Smooth muscle cell (in vitro differentiated cells): ENCODE results near the gene CCNJL. TPM values are rescaled to one million over a fixed set of nuclear protein-coding genes. Genes with fewer than 3 reads are reported as not detected.

Experiments used
- DNase-seq: peaks from one replicate; lab custom pipeline; 2025; ENCODE audit not compliant: unreplicated experiment; lab: John Stamatoyannopoulos, UW
- H2AFZ ChIP-seq: fragments of 200-600 bp; sonication (generic); 2 replicates; pipeline ENCODE4 v1.6.0; 2016; ENCODE audit warnings: antibody characterized with exemption, low read depth, mild to moderate bottlenecking
- H3F3A ChIP-seq: fragments of 200-600 bp; sonication (generic); 2 replicates; pipeline ENCODE4 v1.6.0; 2017; ENCODE audit warnings: antibody characterized with exemption, low read depth
- H3K27ac ChIP-seq: fragments of 200-600 bp; sonication (generic); 2 replicates; pipeline ENCODE4 v1.5.1; 2016; ENCODE audit warnings: low read depth, mild to moderate bottlenecking
- H3K27me3 ChIP-seq: fragments of 200-600 bp; sonication (generic); 2 replicates; pipeline ENCODE4 v1.6.1; 2016; ENCODE audit warnings: low read depth, mild to moderate bottlenecking
- H3K36me3 ChIP-seq: fragments of 200-600 bp; sonication (generic); 2 replicates; pipeline ENCODE4 v1.5.1; 2016; ENCODE audit warnings: low read depth
- H3K4me1 ChIP-seq: fragments of 200-600 bp; sonication (generic); 2 replicates; pipeline ENCODE4 v1.5.1; 2016; ENCODE audit warnings: low read depth
- H3K4me2 ChIP-seq: fragments of 200-600 bp; sonication (generic); 2 replicates; pipeline ENCODE4 v1.6.0; 2016; ENCODE audit warnings: mild to moderate bottlenecking
- H3K4me3 ChIP-seq: fragments of 200-600 bp; sonication (generic); 2 replicates; pipeline ENCODE4 v1.5.1; 2016; ENCODE audit warnings: mild to moderate bottlenecking
- H3K79me2 ChIP-seq: fragments of 200-600 bp; sonication (generic); 2 replicates; pipeline ENCODE4 v1.6.0; 2016; ENCODE audit warnings: low read depth, mild to moderate bottlenecking
- H3K9ac ChIP-seq: fragments of 200-600 bp; sonication (generic); 2 replicates; pipeline ENCODE4 v1.6.0; 2016; ENCODE audit warnings: low read depth
- H3K9me3 ChIP-seq: fragments of 200-600 bp; sonication (generic); replicated peaks from 2 replicates; pipeline ENCODE4 v1.5.1; 2016; ENCODE audit warnings: low read depth
- H4K20me1 ChIP-seq: fragments of 200-600 bp; sonication (generic); 2 replicates; pipeline ENCODE4 v1.6.0; 2016; ENCODE audit warnings: low read depth
- CTCF ChIP-seq: fragments of 200-600 bp; sonication (generic); IDR thresholded peaks from 2 replicates; pipeline ENCODE4 v1.5.1; 2017; ENCODE audit warnings: borderline replicate concordance, mild to moderate bottlenecking, antibody characterized with exemption; ENCODE audit not compliant: insufficient read depth, poor library complexity, severe bottlenecking
- WGBS: methylation state at CpG from one replicate; pipeline ENCODE4 v1.1.7; 2016; ENCODE audit warnings: low lambda C conversion rate; 5-methylcytosine and 5-hydroxymethylcytosine counted together
- polyA plus RNA-seq: library from polyadenylated mRNA; unstranded; fragments of >200 nt; fragmentation: Nextera tagmentation; extraction: Ambion mirVana; gene quantifications from 2 replicates; pipeline ENCODE4 v1.2.1, GENCODE V29; 2016
- total RNA-seq: library from RNA; depleted of rRNA; stranded (reverse); fragments of >200 nt; gene quantifications from 2 replicates; pipeline ENCODE4 v1.2.3, GENCODE V29; 2014

Gene CCNJL
- total and polyA plus RNA-seq, 2 experiments from 2014 or later, result 3.4 to 6.2 TPM

DNA sequence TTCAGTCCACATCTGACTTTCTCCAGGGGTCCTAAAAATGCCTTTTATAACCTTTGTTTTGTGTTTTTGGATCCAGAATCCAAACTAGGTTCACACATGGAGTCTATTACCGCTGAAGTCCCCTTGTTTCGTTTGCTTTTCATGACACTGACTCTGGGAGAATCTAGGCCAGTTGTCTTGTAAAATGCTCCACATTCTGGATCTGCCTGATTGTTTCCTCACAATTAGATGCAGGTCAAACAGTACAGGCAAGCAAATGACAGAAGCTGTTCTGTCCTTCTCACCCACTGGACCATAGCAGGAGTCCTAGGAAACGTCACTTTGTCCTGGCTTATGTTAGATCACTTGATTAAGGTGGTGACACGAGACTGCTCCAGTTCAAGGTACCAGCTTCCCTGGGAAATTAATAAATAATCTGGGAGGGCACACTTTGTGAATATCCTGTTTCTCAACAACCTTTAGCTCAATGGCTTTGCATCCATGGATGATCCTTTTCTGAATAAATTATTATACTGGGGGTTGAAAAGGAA, 49.0 kb downstream of the CCNJL start:
- Histone ChIP-seq H3K36me3 (no peaks in the 10 kb centered on the region), H3K4me1 (peaks cover 48% of the 10 kb centered on the region), H3K4me3 (no peak overlapping the region), H3K27ac (no peak overlapping the region), H3K79me2 (no peaks in the 10 kb centered on the region), H2AFZ (no peak overlapping the region), H3K4me2 (no peak overlapping the region), H3K9ac (no peak overlapping the region), H3K9me3 (no peaks in the 10 kb centered on the region), H4K20me1 (peaks cover 22% of the 10 kb centered on the region), H3F3A (no peaks in the 10 kb centered on the region), H3K27me3 (no peaks in the 10 kb centered on the region)
- no peak for DNase-seq
- no peak for TF ChIP-seq CTCF
- WGBS, result 75% methylated on average over 4 of the region's 4 CpGs

DNA sequence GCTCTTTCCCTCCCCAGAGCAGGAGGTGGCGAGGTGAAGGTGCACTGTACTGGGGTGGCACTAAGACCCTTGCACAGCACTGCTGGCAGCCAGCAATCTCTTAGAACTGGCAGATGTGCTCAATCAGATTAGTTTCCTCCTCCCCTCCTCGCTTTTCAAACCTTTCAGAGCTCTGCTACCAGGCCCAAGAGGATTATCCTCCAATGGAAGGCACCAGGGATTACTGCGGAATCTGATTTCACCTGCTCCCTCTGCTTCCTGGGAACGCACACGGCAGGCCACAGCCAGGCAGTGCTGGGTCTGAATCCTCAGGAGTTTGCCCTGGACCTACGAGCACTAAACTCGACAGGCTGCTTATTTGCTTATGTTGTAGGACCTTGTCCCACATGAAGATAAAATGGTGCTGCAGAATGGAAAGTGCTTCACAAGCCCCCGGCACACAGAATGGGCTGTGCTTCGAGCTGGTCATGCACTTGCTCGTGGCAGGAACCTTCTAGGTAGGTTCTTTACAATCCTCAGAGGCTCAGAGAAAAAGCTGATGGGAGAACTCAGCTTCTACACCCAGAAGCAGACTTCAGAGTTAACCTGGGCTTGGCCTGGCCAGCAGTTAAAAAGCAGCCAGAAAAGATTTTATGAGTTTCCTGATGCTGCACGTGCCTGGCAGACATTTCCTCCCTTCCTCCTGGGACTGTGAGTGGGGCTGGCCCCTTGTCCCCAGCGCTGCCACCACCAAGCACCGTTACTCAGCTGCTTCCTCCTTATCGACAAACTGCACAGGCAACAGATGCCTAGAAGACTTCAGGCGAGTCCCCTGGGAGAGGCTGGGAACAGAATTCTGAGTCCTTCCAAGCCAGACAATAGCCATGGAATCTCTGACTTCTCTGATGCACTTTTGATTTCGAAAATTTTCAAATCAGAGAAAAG, 50.0 kb downstream of the CCNJL start:
- Histone ChIP-seq H3K27me3 (no peaks in the 10 kb centered on the region), H2AFZ (no peak overlapping the region), H3K4me1 (peaks cover 48% of the 10 kb centered on the region), H3K9me3 (no peaks in the 10 kb centered on the region), H3K4me2 (no peak overlapping the region), H3K9ac (no peak overlapping the region), H3K27ac (no peak overlapping the region), H3F3A (no peaks in the 10 kb centered on the region), H3K4me3 (no peak overlapping the region), H3K36me3 (no peaks in the 10 kb centered on the region), H4K20me1 (peaks cover 22% of the 10 kb centered on the region), H3K79me2 (no peaks in the 10 kb centered on the region)
- DNase-seq, result no peak
- no peak for TF ChIP-seq CTCF
- WGBS, result 68% methylated on average over 16 of the region's 16 CpGs

DNA sequence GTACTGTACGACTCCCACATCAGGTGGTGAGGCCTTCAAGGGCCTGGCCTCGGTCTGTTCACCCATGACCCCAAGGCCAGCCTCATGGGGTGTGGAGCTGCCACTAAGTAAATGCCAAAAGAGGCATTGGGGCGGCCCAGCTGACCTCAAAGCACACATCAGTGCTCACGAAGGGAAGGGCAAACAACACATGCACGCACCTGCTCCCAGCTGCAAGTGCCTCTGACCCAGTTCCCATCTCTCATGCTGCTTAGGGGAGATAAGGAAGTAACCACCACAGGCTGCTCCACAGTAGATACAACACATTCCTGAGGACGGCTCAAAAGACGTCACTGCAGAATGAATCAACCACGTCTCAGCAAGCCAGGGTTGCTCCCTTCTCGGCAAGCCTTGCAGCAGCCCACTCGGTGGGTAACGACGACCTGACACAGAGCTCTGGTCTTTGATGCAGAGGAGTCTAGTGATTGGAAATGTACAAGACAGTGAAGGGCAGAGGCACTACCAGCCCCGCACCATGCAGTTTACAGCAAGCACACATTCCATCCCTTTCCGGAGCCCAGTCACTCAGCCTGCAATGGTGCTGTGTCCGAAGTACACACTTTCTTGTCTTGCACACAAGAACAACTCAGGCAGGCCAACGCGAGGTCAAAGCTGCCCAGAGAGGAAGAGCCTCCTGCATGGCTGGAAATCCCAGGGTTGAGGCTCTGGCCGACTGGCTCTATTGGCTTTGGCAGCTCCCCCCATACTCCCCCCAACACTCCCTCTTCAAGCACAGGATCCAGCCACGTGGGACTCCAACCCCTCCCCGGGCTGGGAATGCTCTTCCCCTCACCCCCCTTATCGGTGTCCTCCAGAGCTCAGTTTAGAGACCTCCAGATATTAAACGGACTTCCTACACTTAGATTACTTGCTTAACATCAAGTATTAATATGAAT, 51.2 kb downstream of the CCNJL start:
- Histone ChIP-seq H3K9ac (no peak overlapping the region), H3K36me3 (no peaks in the 10 kb centered on the region), H3K79me2 (no peaks in the 10 kb centered on the region), H3F3A (no peaks in the 10 kb centered on the region), H3K4me3 (no peak overlapping the region), H3K4me2 (peak overlapping the region; percentile 58), H4K20me1 (peaks cover 22% of the 10 kb centered on the region), H3K27ac (peak overlapping the region; percentile 22), H3K9me3 (no peaks in the 10 kb centered on the region), H3K4me1 (peaks cover 42% of the 10 kb centered on the region), H3K27me3 (no peaks in the 10 kb centered on the region), H2AFZ (no peak overlapping the region)
- WGBS, result 51% methylated on average over 22 of the region's 22 CpGs
- no peak for TF ChIP-seq CTCF
- DNase-seq, result no peak
